Measurements from ENCODE around the gene CCDC7.
"Not testable (repeated sequence)": the region's sequence is repeated elsewhere in the genome, so short reads cannot be mapped to it uniquely, and the experiment has no call there.

The CCDC7 gene

DNA sequence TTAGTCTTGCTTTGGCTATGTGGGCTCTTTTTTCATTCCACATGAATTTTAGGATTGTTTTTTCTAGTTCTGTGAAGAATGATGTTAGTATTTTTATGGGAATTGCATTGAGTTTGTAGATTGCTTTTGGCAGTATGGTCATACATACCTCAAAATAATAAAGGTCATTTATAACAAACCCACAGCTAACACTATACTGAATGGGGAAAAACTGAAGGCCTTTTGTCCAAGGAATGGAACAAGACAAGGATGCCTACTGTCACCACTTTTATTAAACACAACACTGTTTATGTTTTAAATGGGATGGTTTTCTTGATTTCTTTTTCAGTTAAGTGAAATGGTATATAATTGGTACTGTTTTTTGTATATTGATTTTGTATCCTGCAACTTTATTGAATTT is 84.3 kb downstream of the CCDC7 start:
- TF ChIP-seq, protein P1, sequence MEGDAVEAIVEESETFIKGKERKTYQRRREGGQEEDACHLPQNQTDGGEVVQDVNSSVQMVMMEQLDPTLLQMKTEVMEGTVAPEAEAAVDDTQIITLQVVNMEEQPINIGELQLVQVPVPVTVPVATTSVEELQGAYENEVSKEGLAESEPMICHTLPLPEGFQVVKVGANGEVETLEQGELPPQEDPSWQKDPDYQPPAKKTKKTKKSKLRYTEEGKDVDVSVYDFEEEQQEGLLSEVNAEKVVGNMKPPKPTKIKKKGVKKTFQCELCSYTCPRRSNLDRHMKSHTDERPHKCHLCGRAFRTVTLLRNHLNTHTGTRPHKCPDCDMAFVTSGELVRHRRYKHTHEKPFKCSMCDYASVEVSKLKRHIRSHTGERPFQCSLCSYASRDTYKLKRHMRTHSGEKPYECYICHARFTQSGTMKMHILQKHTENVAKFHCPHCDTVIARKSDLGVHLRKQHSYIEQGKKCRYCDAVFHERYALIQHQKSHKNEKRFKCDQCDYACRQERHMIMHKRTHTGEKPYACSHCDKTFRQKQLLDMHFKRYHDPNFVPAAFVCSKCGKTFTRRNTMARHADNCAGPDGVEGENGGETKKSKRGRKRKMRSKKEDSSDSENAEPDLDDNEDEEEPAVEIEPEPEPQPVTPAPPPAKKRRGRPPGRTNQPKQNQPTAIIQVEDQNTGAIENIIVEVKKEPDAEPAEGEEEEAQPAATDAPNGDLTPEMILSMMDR (IDR thresholded peaks at IDR 0.05; ENCODE audit: low read depth, low read length), result no peak
- no peak overlapping the region for H3K4me3 ChIP-seq (ENCODE audit: low read depth, low read length)

DNA sequence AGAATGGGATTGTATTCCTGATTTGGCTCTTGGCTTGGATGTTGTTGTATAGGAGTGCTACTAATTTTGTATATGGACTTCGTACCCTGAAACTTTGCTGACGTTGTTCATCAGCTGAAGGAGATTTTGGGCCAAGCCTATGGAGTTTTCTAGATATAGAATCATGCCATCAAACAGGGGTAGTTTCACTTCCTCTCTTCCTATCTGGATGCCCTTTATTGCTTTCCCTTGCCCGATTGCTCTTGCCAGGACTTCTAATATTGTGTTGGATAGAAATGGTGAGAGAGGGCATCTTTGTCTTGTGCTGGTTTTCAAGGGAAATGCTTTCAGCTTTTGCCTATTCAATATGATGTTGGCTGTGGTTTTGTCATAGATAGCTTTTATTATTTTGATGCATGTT is 92.3 kb downstream of the CCDC7 start:
- no peak overlapping the region for H3K4me3 ChIP-seq (ENCODE audit: low read depth, low read length)
- TF ChIP-seq, protein P1 (IDR thresholded peaks at IDR 0.05; ENCODE audit: low read depth, low read length), result no peak

DNA sequence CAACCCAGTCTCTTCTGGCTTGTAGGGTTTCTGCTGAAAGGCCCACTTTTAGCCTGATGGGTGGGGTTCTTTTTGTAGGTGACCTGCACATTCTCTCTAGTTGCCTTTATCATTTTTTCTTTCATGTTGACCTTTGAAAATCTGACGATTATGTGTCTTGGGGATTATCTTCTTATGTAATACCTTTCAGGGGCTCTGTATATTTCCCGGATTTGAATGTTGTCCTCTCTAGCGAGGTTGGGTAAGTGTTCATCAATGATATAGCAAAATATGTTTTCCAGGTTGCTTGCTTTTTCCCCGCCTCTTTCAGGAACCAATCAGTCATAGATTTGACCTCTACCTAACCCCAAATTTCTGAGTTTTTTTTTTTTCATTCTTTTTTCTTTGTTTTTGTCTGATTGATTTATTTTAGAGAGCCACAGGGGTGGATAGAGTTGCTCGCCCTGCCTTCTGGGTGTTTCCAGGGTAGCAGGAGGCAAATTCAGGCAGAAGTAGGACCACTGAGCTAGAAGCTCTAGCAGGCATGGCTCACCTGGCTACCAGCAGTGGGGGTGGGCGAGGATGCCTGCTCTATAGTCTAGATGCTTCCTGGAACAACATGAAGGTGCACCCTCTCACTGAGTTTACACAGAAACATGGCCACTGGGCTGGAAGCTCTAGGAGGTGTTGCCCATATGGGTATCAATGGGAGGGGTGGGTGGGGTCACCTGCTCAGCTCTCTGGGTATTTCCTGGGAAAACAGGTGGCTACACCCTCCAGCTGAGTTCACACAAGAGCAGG is 94.9 kb downstream of the CCDC7 start:
- no peak overlapping the region for H3K4me3 ChIP-seq (ENCODE audit: low read depth, low read length)
- TF ChIP-seq, protein P1 (IDR thresholded peaks at IDR 0.05; ENCODE audit: low read depth, low read length), result no peak

DNA sequence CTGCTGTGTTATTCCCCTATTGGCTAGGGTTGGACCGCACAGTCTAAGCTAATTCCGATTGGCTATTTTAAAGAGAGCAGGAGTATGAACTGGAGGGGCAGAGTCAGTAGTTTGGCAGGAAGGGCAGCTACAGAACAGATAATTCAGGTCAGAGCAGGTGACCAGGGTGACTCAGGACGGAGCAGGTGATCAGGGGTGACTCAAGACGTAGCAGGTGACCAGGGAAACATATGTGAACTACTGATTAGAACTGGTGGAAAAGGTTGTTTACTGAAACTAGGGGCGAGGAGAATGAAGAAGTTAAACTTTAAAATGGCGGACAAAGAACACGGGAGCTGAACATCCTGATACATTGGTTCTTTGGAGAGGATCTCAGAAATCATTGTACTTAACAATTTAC is 102.3 kb downstream of the CCDC7 start:
- TF ChIP-seq, protein P1 (IDR thresholded peaks at IDR 0.05; ENCODE audit: low read depth, low read length), result no peak
- no peak overlapping the region for H3K4me3 ChIP-seq (ENCODE audit: low read depth, low read length)

DNA sequence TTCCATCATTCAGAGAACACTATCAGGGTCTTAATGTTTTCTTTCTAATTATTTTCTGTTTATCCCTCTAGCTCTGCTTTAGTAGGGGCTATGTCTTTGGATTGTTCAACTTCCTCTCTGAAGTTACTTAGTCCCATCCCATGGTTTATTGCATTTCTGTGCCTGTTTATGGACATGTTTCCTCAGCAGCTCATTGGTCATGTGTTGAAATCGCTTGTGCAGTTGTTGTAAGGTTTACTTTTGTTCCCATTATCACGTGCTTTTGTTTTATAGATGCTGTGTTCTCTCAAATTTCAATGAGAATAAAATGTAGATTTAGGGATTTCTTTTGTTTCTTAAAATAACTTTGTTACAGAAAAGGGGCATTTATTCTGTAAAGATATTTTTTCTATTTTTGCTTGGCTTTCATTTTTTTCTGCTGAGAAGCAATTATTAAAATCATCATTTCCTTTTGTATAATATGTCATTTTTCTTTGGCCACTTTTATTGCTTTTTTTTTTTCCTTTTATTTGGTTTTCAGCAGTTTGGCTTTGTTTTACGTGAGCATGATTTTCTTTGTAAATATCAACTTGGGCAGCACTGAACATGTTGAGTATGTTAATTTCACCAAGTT is 110.9 kb downstream of the CCDC7 start:
- H3K4me3 ChIP-seq (ENCODE audit: low read depth, low read length), result no peak overlapping the region
- TF ChIP-seq, protein P1 (IDR thresholded peaks at IDR 0.05; ENCODE audit: low read depth, low read length), result no peak

DNA sequence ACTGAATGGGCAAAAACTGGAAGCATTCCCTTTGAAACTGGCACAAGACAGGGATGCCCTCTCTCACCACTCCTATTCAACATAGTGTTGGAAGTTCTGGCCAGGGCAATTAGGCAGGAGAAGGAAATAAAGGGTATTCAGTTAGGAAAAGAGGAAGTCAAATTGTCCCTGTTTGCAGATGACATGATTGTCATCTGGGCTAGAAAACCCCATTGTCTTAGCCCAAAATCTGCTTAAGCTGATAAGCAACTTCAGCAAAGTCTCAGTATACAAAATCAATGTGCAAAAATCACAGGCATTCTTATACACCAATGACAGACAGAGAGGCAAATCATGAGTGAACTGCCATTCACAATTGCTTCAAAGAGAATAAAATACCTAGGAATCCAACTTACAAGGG is 116.8 kb downstream of the CCDC7 start:
- H3K4me3 ChIP-seq (ENCODE audit: low read depth, low read length), result not testable (repeated sequence)

DNA sequence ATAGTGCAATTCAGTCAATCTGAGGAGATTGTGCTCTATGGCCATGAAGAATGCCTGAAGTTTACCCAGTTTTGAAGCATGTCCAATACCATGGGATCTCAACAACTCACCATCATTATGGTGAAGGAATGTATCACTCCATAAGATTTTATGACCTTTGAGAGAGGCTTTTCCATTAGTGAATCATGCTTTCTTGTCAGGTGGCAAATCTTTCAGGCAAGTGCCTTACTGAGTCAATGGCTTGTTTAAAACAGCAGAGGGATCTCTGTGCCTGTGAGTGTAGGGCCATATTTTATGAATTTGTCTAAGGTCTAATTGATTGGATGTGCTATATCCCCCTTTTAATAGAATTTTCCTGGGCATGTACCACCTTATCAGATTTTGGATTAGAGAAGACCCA is 131.5 kb downstream of the CCDC7 start:
- TF ChIP-seq, protein P1 (IDR thresholded peaks at IDR 0.05; ENCODE audit: low read depth, low read length), result no peak
- H3K4me3 ChIP-seq (ENCODE audit: low read depth, low read length), result no peak overlapping the region
